Activated CD4-positive, alpha-beta T cell treated with anti-CD3 and anti-CD28 coated beads for 4 hours (primary cell): ENCODE results near the gene MEST.
A peak's percentile ranks its signal among the peaks of the same experiment; 100 is the strongest.
"Not testable (repeated sequence)": the region's sequence is repeated elsewhere in the genome, so short reads cannot be mapped to it uniquely, and the experiment has no call there.

Source experiments
- DNase-seq, 2 donors: peaks; one replicate each; pipeline ENCODE4 v3.0.0-alpha.2; 2020

MEST gene

GRCh38 chr7:130486114-130486953, 5.6 kb upstream of the MEST start:
- peak; percentile 55 to 59 for DNase-seq

- no peak for DNase-seq
Measured at GRCh38 chr7:130486954-130487436, 4.9 kb upstream of the MEST start.

- DNase-seq = no peak
Measured at GRCh38 chr7:130488392-130489139, 3.3 kb upstream of the MEST start.

- DNase-seq = no peak
Measured at GRCh38 chr7:130489140-130489983, 2.5 kb upstream of the MEST start.

DNA sequence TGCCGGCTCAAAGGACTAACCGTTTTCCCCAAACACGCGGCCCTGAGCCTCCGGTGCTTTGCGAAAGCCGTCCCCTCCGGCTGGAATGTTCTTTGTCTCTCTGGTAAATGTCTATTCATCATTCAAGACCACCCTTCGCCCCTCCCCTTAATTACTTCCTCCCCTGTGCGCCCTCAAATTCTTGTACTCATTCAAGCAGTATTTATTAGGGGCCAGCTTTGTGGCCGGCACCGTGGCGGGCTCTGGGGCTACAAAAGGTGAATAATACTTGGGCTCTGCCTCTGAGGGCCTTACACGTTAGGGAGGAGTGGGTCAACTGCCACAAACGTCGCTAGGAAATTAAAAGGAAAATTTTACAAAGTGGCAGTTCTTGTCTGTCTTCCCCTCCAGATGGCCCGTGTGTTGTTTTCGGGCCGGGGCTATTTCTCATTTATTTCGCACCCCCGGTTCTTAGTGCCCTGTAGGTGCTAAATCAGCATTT, 1.5 kb upstream of the MEST start:
- DNase-seq = no peak

GRCh38 chr7:130490888-130491804, 739 bp upstream of the MEST start:
- no peak for DNase-seq

DNA sequence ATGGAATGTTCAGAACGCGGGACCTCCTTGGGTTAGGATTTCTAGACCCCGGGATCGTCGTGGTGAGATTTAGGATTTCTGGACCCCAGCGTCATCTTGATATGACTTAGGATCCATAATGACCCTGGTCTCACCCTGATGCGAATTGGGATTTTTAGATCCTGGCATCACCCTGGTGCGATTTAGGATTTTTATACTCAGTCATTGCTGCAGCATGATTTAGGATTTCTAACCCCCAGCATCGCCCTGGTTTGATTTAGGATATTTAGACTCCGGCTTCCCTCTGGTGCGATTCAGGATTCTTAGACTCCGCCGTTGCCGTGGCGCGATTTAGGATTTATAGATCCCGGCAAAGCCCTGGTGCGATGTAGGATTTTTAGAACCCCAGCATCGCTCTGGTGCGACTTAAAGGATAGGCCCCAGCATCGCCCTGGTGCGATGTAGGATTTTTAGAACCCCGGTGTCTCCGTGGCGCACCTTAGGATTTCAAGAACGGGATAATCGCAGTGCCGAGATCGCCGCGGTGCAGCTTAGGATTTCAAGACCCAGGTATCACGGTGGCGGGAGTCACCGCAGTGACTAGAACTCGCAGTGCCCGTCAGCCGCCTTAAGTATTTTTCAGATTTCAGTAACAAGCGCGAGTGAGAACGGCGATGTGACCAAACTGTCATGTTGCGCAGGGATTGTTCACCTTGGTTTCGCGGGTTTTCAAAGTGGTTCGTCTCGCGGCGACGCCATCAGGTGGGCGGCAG, 814 bp downstream of the MEST start:
- no peak for DNase-seq

DNA sequence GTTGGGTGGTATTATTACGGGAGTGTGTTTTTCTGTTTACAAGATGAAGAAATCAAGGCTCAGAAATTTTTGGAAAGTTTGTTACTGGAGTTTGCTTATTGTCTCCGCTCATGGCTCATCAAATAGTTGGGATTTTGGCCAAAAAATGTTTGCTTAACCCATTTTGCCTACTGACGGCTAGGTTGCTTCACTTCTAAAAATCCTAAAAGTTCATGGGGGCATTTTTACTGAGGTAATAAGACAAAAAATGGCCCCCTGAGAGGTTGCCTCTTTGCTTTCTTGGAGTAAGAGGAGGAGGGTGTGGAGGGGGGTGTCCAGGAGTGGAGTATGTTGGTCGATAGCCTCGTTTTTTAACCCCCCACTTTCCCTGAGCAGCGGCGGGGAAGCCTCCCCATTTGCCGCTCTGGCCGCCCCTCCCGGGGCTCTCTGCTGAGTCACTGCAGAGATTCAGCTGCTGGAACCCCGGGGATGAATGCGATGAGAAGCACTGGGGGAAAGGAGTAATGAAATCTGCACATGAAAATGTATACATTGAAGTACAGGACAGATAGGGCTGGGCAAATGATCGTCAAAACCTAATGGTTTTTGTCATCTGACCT, 1.5 kb downstream of the MEST start:
- DNase-seq = no peak

GRCh38 chr7:130494431-130494858, 2.6 kb downstream of the MEST start:
- no peak for DNase-seq

GRCh38 chr7:130500463-130500862, 8.6 kb downstream of the MEST start:
- no peak for DNase-seq

- DNase-seq = no peak
Measured at GRCh38 chr7:130500910-130501309, 9.0 kb downstream of the MEST start.

DNA sequence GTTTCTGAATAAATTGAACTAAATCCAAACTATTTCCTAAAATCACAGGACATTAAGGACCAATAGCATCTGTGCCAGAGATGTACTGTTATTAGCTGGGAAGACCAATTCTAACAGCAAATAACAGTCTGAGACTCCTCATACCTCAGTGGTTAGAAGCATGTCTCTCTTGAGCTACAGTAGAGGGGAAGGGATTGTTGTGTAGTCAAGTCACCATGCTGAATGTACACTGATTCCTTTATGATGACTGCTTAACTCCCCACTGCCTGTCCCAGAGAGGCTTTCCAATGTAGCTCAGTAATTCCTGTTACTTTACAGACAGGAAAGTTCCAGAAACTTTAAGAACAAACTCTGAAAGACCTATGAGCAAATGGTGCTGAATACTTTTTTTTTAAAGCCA, 13.9 kb downstream of the MEST start:
- DNase-seq = no peak

DNA sequence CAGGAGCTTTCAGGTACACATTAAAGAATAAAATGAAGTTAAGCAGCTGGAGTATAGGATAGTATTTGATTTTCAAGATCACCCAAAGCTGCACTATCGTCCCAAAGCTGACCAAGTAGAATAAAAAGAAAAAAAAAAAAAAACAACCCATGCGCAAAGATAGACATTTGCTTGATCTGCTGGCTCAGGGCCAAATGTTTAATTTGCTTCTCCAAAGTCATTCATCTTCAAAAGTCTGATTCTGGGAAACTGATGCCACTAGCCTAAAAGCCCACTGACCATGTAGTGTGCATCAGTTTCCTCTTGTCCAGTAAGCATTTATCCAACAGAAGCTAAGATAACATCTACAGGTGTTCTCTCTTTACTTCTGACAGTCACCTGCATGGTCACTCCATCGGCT, 14.5 kb downstream of the MEST start:
- no peak for DNase-seq

DNA sequence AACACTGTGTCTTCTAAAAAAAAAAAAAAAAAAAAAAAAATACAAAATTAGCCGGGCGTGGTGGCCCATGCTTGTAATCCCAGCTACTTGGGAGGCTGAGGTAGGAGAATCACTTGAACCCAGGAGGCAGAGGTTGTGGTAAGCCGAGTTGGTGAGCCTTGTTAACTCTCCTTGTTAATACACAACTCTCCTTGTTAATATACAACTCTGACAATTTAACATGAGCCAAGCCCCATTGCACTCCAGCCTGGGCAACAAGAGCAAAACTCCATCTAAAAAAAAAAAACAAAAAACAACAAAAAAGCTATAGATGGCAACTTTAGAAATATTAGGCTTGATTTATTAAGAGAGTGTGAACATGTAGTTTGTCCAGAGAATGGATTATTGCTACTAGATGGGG, 20.2 kb downstream of the MEST start:
- not testable (repeated sequence) for DNase-seq

GRCh38 chr7:130513447-130513846, 21.6 kb downstream of the MEST start:
- DNase-seq = no peak

DNA sequence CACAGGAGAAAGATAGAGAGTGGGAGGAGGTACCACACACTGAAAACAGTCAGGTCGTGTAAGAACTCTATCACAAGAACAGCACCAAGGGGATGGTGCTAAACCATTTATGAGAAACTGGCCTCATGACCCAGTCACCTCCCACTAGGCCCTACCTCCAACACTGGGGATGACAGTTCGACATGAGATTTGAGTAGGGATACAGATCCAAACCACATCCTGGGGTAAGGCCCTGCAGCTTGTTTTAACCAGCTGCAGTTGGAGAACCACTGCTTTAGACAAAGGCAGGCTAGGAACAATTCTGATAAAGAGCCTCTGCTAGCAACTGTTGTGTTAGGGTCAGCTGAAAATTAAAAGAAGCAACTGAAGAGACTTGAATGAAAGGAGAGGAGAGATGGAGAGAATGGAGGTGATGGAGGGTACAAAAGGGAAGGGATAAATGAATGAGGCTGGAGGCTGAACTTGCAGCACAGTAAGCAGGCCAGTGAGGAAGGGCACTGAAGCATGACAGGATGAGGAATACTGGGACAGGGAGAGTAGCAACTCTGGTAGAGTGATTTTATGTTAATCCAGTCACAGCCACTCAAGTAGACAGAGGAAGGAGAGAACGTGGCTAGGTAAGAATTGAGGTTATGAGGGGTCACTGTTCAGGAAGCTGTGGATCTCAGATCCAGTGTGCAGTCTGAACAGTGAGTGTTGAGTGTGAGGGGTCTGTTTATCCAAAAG, 23.6 kb downstream of the MEST start:
- DNase-seq = no peak

GRCh38 chr7:130521258-130521951, 29.5 kb downstream of the MEST start:
- DNase-seq = no peak

- not testable (repeated sequence) for DNase-seq
Measured at GRCh38 chr7:130523519-130524125, 31.7 kb downstream of the MEST start.

- DNase-seq = no peak
Measured at GRCh38 chr7:130524628-130525027, 32.7 kb downstream of the MEST start.
